B cell (primary cell): ENCODE data around the gene TES. TPM values are rescaled to one million over a fixed set of nuclear protein-coding genes. Genes with fewer than 3 reads are reported as not detected.
A peak's percentile ranks its signal among the peaks of the same experiment; 100 is the strongest.

ENCODE experiments used
- ATAC-seq: fragments of 200-7000 bp; cut with Tn5 transposase; one replicate; pipeline ENCODE4 v1.10.0; 2021; ENCODE audit warnings: low read depth, mild to moderate bottlenecking, moderate number of reproducible peaks, moderate library complexity
- CTCF ChIA-PET: fragments of 350-600 bp; sonication (Branson Sonifier 250); formaldehyde crosslinking; loops from one replicate; lab custom pipeline; 2021; ENCODE audit warnings: antibody characterized with exemption, inconsistent platforms; lab: Charles Lee
- POLR2A ChIA-PET: fragments of 350-600 bp; sonication (Branson Sonifier 250); formaldehyde crosslinking; loops from one replicate; lab custom pipeline; 2021; ENCODE audit warnings: antibody characterized with exemption; lab: Charles Lee
- DNase-seq: peaks from one replicate; pipeline ENCODE4 v3.0.0; 2013
- H2AFZ ChIP-seq: 2 replicates; pipeline ENCODE4 v1.6.1; 2012; ENCODE audit warnings: mild to moderate bottlenecking, low read depth, low read length; ENCODE audit not compliant: insufficient read depth, poor library complexity, severe bottlenecking
- H3K27ac ChIP-seq, 2 donors: 1 replicate in 1 of 2; 2 replicates in 1 of 2; pipeline ENCODE4 v1.5.1; 2012 to 2013; ENCODE audit warnings: low read length in 2 of 2, mild to moderate bottlenecking in 2 of 2, moderate library complexity in 1 of 2
- H3K27me3 ChIP-seq, 4 experiments: fragments of 200-600 bp in 1 of 4; sonication (generic) in 1 of 4; replicated peaks in 1 of 4; 1 replicate in 2 of 4; 2 replicates in 2 of 4; pipeline versions ENCODE4 v1.6.1 to v1.7.0; 2013 to 2016; ENCODE audit warnings: low read length in 3 of 4, mild to moderate bottlenecking in 2 of 4, mixed read lengths in 1 of 4, moderate library complexity in 1 of 4; ENCODE audit not compliant: insufficient read depth in 4 of 4, control insufficient read depth in 3 of 4; ENCODE audit errors: control extremely low read depth in 1 of 4
- H3K36me3 ChIP-seq, 2 experiments: replicated peaks in 1 of 2; 1 replicate in 1 of 2; 2 replicates in 1 of 2; pipeline versions ENCODE4 v1.6.1 to v1.7.1; 2013; ENCODE audit warnings: low read length in 1 of 2; ENCODE audit not compliant: insufficient read depth in 2 of 2, control insufficient read depth in 1 of 2; ENCODE audit errors: control extremely low read depth in 1 of 2, extremely low read depth in 1 of 2
- H3K4me1 ChIP-seq, 2 donors: fragments of 200-600 bp in 1 of 2; sonication (generic) in 1 of 2; 1 replicate in 1 of 2; 2 replicates in 1 of 2; pipeline versions ENCODE4 v1.5.1 to v1.6.1; 2013 to 2017; ENCODE audit warnings: low read length in 2 of 2; ENCODE audit not compliant: control insufficient read depth in 2 of 2, insufficient read depth in 2 of 2
- H3K4me2 ChIP-seq: replicated peaks from 2 replicates; pipeline ENCODE3; 2012; ENCODE audit warnings: mild to moderate bottlenecking, low read depth, low read length; ENCODE audit not compliant: poor library complexity, severe bottlenecking
- H3K4me3 ChIP-seq, 5 experiments: fragments of 200-600 bp in 1 of 5; sonication (generic) in 1 of 5; 1 replicate in 3 of 5; 2 replicates in 2 of 5; pipeline versions ENCODE4 v1.5.1 to v1.7.0; 2011 to 2016; ENCODE audit warnings: low read length in 4 of 5, mild to moderate bottlenecking in 4 of 5, low read depth in 2 of 5, control low read depth in 1 of 5, moderate library complexity in 1 of 5; ENCODE audit not compliant: insufficient read depth in 1 of 5; ENCODE audit errors: control extremely low read depth in 1 of 5, extremely low read depth in 1 of 5
- H3K79me2 ChIP-seq: fragments of 200-600 bp; sonication (generic); one replicate; pipeline ENCODE4 v1.6.0; 2016; ENCODE audit warnings: low read length; ENCODE audit not compliant: control insufficient read depth, insufficient read depth
- H3K9ac ChIP-seq: fragments of 200-600 bp; sonication (generic); 2 replicates; pipeline ENCODE4 v1.6.1; 2017; ENCODE audit warnings: mild to moderate bottlenecking, low read length, moderate library complexity
- H3K9me3 ChIP-seq, 3 donors: one replicate each; pipeline versions ENCODE4 v1.6.1 to v1.7.1; 2013; ENCODE audit warnings: low read length in 2 of 3; ENCODE audit not compliant: control insufficient read depth in 2 of 3, insufficient read depth in 1 of 3; ENCODE audit errors: control extremely low read depth in 1 of 3
- H4K20me1 ChIP-seq: 2 replicates; pipeline ENCODE4 v1.6.0; 2012; ENCODE audit warnings: mild to moderate bottlenecking, low read length; ENCODE audit not compliant: insufficient read depth, control insufficient read depth, poor library complexity, severe bottlenecking
- H3K27ac Mint-ChIP-seq: one replicate; pipeline ENCODE4 v1.8.0; 2021; ENCODE audit warnings: mixed read lengths
- H3K27me3 Mint-ChIP-seq: one replicate; pipeline ENCODE4 v1.8.0; 2021; ENCODE audit warnings: mixed read lengths
- H3K4me1 Mint-ChIP-seq: one replicate; pipeline ENCODE4 v1.8.0; 2021; ENCODE audit warnings: mixed read lengths
- H3K4me3 Mint-ChIP-seq: one replicate; pipeline ENCODE4 v1.8.0; 2021; ENCODE audit warnings: mixed read lengths
- H3K9me3 Mint-ChIP-seq: one replicate; pipeline ENCODE4 v1.8.0; 2022; ENCODE audit warnings: mixed read lengths; ENCODE audit not compliant: insufficient read depth
- CTCF ChIP-seq: fragments of 200-600 bp; IDR thresholded peaks from one replicate; pipeline ENCODE4 v1.8.0; 2022; ENCODE audit warnings: antibody characterized with exemption, mild to moderate bottlenecking
- EZH2 ChIP-seq: IDR thresholded peaks from 2 replicates; pipeline ENCODE4 v1.6.1; 2012; ENCODE audit warnings: borderline replicate concordance, low read depth, mild to moderate bottlenecking, moderate library complexity, low read length; ENCODE audit not compliant: insufficient read depth, poor library complexity, severe bottlenecking
- WGBS: methylation state at CpG from one replicate; pipeline ENCODE4 v1.1.5; 2013; ENCODE audit warnings: missing lambda C conversion rate; ENCODE audit not compliant: insufficient coverage; 5-methylcytosine and 5-hydroxymethylcytosine counted together
- intact Hi-C: fragments of 100-400 bp; cut with micrococcal nuclease; formaldehyde crosslinking; loops from one replicate; pipeline ENCODE4 v1.10.0; 2022
- polyA plus RNA-seq: library from polyadenylated mRNA; depleted of rRNA; stranded (reverse); fragments of >200 nt; gene quantifications from 2 replicates; pipeline ENCODE4 v1.2.3, GENCODE V29; 2012
- total RNA-seq, 2 donors: library from RNA; stranded (reverse); fragments of 120-200 nt in 1 of 2; gene quantifications; 1 replicate in 1 of 2; 2 replicates in 1 of 2; pipeline versions ENCODE4 v1.2.3 to v1.2.4, GENCODE V29; 2013 to 2022

TES gene
- total and polyA plus RNA-seq, 2 donors (not counting 1 experiment from before 2014, with no cell fraction given), result 55.3 to 62.5 TPM

GRCh38 chr7:116164552-116165306 lies 45.6 kb upstream of the TES start:
- peak overlapping the region; percentile 32 for H3K4me3 Mint-ChIP-seq
- Histone ChIP-seq H3K27ac (no peak overlapping the region), H3K36me3 (no peaks in the 10 kb centered on the region), H3K4me1 (peaks cover 50 to 51% of the 10 kb centered on the region in 2 donors), H3K9ac (no peak overlapping the region), H3K9me3 (no peaks in the 10 kb centered on the region), H3K79me2 (no peaks in the 10 kb centered on the region), H4K20me1 (no peaks in the 10 kb centered on the region), H3K4me2 (peak overlapping the region; percentile 61), H3K27me3 (no peaks in the 10 kb centered on the region), H3K4me3 (no peak overlapping the region), H2AFZ (no peak overlapping the region)
- peaks cover 66% of the 10 kb centered on the region for H3K4me1 Mint-ChIP-seq
- ATAC-seq, result no peak
- no peaks in the 10 kb centered on the region for H3K27me3 Mint-ChIP-seq
- no peaks in the 10 kb centered on the region for H3K9me3 Mint-ChIP-seq
- ChIA-PET POLR2A (no interaction called here), CTCF (interaction anchor here (1.0 to 2.8 kb wide), 3 partner anchors 26 to 429 kb away, joined by 3 to 21 read pairs (median 15); no protein-coding TSS in a partner anchor)
- no CpG with 5 or more reads among the region's 2 CpGs for WGBS
- TF ChIP-seq CTCF, result no peak
- no peak for DNase-seq
- peak overlapping the region; percentile 77 for H3K27ac Mint-ChIP-seq
- intact Hi-C loops, result loop anchor here (2.0 to 10.0 kb wide), 4 partner anchors 14 to 510 kb away; partner anchors contain the start of genes MET and TES

- no peak for TF ChIP-seq EZH2
- TF ChIP-seq CTCF, result no peak
- Histone ChIP-seq H3K27me3 (no peaks in the 10 kb centered on the region), H3K9ac (peak overlapping the region; percentile 45), H4K20me1 (no peaks in the 10 kb centered on the region), H3K4me1 (peaks cover 44 to 45% of the 10 kb centered on the region in 2 donors), H3K4me2 (peak overlapping the region; percentile 61), H3K79me2 (no peaks in the 10 kb centered on the region), H3K36me3 (no peaks in the 10 kb centered on the region), H3K9me3 (no peaks in the 10 kb centered on the region), H3K27ac (peak overlapping the region; percentile 27 to 42), H2AFZ (peak overlapping the region; percentile 44), H3K4me3 (peak overlapping the region in 1 of 5 experiments; percentile 49)
- ATAC-seq (peak; percentile 84), DNase-seq (peak; percentile 81)
- Mint-ChIP-seq H3K4me3 (peak overlapping the region; percentile 71), H3K27me3 (no peaks in the 10 kb centered on the region), H3K4me1 (peaks cover 60% of the 10 kb centered on the region), H3K27ac (peak overlapping the region; percentile 90), H3K9me3 (no peaks in the 10 kb centered on the region)
- CTCF ChIA-PET, result interaction anchor here (0.7 to 3.1 kb wide), 12 partner anchors 10 to 441 kb away, joined by 3 to 25 read pairs (median 5); partner anchors contain the start of gene TES
- intact Hi-C loops, result loop anchor here (2.0 to 10.0 kb wide), 4 partner anchors 15 to 509 kb away; partner anchors contain the start of genes MET and TES
- no CpG with 5 or more reads among the region's 2 CpGs for WGBS
- POLR2A ChIA-PET, result no interaction called here
Measured at GRCh38 chr7:116165717-116166116, 44.6 kb upstream of the TES start.
